Measurements from ENCODE around the gene DPP9.

The DPP9 gene

GRCh38 chr19:4707956-4708650, 15.5 kb downstream of the DPP9 start:
- DNase-seq: no peak

DNA sequence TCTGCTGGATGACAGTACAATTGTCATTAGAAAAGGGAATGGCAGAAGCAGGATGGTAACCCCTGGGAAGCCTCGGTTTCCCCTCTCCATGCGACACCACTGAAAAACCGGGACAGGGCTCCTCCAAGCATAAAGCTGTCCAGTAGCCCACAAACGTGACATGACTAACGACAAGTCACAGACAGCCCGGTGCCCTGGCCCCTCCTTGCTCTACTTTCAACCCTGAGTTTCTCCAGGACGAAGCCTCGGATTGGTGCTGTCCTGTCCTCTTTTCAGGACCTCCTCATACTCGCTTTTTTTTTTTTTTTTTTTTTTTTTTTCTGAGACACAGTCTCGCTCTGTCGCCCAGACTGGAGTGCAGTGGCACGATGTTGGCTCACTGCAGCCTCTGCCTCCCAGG, 16.3 kb downstream of the DPP9 start:
- no peak for DNase-seq

DNA sequence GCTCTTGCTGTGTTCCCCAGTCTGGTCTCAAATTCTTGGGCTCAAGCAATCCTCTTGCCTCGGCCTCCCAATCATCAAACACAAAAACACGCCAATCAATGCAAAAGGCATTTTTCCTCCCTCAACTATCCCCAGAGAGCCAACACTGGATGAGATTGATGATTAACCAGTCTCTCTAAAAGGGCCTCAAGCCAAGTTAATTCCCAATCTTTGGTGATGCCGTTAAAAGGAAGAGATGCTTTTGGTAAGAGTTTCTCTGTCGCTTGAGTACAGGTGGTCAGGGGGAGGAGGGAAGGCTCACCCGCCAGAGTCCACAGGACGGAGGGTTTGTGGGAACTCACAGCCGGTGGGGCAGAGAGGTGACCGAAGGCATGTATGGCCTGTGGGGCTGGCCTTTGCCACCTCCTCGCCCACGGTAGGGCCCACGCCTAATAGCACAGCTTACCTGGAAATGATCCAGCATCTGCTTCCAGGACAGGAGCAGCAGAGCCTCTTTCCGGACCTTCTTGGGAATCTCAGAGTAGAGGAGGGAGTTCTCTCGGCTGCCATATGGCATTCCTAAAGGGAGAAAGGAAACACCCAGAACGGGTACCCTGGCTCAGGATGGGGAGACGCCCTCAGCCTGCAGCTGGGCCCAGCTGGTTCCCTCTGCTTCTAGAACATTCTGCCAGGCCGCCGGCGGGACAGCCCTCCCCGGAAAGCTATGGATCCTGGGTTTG, 18.1 kb downstream of the DPP9 start:
- no peak for DNase-seq

DNA sequence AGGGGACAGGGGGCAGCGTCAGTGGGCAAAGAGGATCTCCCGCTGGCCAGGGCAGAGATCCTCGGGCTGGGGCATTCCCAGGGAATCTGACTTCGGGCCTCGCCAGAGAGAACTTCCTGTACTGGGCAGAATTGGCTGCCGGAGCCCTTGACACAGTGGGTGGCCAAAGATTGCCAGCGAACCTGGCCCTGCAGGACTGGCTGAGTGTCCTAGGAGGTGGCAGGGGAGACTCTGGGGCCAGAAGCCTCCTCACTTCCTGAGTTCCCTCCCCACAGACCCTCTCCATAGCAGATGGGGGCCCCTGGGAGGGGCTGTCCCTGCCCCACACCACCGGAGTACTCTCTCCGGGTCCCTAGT, 19.3 kb downstream of the DPP9 start:
- no peak for DNase-seq

GRCh38 chr19:4703671-4704316, 19.8 kb downstream of the DPP9 start:
- no peak for DNase-seq

DNA sequence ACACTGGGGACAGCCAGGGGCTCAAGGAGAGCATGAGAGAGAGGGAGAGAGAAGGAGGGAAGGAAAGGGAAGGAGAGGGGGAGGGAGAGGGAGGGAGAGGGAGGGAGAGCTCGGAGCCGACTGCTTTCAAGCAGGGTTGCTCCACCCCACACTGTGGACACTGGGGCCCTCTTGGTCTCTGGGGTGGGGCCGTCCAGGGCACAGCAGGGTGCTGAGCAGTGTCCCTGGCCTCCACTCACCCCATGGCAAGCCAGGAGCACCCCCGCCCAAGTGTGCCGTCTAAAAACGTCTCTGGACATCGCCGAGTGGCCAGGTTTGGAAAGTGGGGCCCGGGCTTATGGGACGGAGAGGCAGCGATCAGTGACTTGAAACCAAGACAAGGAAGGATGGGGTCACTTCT, 20.9 kb downstream of the DPP9 start:
- no peak for DNase-seq

- no peak for DNase-seq
Observed at GRCh38 chr19:4701557-4701956, 22.1 kb downstream of the DPP9 start.

- DNase-seq: no peak
Observed at GRCh38 chr19:4700693-4700970, 23.0 kb downstream of the DPP9 start.

DNA sequence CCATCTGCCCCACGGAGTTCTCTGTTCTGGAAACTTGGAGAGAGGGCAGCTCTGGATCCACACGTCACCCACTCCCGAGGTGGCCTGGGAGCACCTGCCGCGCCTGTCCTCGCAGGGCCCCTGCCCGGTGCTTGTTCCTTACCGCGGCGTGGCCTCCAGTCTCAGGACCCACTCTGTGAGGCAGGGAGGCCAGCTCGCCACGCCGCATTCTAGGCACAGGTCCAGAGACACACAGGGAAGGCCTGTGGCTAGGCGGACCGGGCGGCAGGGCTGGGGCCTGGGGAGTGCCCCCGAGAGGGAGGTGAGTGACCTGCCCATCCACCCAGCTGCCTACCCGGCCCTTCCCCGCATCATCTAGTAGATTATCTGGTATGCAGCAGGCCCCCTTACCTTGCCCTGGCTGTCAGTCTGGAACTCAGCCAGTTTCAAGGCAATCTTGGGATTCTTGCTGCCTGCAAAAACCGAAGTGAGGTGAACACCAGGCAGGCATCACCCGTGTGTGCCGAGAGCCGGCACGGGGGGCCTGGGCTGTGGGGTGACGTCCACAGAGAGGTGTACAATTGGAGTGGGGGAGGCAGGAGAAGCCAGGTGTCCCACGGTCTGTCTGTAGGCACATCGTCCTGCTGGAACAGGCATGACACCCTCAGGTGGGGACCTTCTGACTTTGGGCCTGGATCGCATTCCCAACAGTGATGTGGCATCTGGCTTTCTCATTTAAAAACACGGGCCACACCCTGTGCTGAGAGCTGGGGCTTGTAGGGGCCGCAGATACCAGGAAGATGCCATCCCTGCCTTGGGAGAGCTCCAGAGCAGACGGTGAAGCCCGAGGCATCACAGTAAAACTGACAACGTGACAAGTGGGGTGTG, 23.6 kb downstream of the DPP9 start:
- DNase-seq: no peak

- DNase-seq: no peak
Observed at GRCh38 chr19:4697304-4697703, 26.3 kb downstream of the DPP9 start.

GRCh38 chr19:4695224-4695731, 28.4 kb downstream of the DPP9 start:
- DNase-seq: no peak

DNA sequence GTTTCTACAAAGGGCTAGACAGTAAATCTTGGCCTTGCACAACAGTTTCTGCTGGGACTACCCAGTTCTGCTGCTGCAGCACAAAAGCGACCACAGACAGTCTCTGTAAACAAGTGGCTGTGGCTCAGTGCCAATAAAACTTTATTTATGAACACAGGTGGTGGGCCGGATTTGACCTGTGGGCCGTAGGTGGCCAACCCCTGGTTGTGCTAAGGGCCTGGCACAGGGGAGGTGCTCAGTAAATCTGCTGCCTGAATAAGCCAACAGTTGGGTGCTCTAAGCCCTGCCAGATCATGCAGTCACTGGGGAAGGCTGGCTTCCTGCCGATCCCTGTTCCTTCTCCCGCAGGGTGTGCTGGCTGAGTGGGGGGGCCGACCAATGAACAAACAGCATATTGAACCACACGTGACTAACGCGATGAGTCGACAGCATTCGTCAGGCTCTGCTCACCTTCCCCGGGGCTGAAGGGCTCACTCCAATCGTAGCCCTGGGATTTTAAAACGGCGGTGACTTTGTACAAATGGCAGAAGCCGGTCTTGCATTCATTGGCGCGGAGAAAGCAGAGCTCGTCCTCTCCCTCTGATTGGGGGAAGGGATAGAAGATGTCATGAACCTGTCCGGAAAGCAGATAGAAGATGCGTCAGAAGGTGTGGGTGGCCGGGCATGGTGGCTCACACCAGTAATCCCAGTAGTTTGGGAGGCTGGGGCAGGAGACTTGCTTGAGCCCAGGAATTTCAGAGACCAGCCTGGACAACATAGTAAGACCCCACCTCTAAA, 29.2 kb downstream of the DPP9 start:
- DNase-seq: no peak

DNA sequence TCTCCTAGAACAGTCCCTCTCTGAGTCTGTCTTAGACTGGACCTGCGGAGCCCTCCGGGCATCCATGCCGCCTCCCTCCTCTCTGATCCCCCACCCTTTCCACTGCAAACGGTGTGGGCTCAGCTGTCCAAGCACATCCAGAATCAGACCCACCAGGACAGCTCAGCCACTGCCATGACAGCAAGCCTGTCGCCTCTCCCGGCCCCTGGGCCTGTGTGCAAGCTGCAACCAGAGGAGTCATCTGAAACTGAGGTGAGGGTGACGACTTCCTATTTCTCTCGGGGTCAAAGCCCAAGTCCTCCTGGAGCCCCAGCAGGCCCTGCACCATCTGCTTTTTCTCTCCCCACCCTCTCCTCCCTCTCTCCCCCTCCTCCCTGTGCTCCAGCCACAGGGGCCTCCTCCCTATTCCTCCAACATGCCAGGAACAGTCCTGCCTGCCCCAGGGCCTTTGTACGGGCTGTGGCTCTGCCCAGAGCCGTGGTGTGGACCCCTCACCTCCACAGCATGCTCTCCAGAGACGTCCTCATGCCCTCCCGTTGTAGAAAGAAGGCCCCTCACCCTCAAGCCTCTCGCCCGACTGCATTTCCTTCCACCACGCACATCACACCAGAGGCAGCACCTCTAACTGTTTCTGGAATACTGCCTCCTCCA, 30.0 kb downstream of the DPP9 start:
- DNase-seq: no peak

- DNase-seq: no peak
Observed at GRCh38 chr19:4693078-4693350, 30.6 kb downstream of the DPP9 start.

DNA sequence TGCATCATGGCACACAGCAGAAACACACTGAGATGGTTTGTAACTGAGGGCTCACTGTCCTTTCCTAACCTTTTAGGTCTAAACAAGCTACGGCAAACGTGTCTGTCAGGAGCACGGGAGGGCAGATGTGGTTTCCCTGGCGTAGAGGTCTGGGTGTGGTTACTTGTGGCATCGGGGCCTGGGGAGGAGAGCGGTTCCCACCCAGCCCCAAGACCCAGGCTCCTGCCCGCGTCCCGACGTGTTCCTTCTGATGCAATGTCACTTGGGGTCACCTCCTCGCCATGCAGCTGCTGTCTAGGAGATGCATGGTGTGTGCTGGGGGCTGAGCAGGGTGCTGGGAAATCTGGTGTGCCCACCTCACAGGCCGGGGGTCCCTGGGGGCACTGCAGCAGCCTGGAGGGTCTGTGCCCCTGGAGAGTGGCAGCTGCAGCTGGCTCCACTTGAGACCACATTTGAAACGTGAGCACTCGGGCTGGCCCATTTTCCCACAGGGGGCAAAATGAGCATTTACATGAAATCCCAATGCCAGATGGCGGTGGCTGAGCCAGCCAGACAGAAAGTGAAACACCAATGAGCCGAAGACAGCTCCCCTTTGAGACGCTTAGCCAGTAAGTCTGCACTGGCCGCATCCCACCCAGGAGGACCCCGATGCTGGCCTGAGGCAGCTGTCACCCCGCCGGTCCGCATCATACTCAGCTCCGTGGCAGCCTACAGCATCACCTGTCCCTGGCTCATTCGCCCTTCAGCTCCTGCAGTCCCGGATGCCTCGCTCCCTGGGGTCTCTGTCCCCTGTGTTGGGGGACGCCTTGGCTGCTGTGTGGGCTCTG, 31.2 kb downstream of the DPP9 start:
- DNase-seq: no peak

DNA sequence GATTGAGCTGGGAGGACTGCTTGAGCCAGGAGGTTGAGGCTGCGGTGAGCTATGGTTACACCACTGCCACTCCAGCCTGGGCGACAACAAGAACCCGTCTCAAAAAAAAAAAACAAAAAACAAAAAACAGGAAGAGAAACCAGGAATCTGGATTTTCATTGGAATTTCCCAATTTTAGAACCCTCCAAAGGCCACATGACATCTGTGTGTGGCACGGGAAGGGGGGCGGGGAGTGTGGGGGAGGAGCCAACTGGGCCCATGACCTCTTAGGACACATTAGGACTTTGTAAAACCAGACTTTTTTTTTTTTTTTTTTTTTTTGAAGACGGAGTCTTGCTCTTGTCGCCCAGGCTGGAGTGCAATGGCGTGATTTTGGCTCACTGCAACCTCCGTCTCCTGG, 32.3 kb downstream of the DPP9 start:
- no peak for DNase-seq

DNA sequence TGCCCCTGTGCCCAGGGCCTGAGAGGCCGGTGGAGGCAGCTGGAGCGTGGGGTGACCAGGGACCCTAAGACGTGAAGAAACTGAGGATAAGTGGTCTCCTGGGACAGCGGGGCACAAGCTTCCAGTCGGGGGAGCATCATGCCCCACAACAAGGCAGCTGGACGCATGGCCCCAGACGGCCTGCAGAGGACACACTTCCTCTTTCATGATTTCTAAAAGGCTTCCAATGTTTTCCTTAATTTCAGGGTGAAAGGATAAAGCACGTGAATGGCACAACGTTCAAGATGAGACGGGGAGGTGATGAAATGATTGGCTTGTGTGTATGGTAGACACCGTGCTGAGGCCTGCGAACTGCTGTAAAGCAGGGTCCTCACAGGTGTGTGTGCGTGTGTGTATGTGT, 33.3 kb downstream of the DPP9 start:
- no peak for DNase-seq

DNA sequence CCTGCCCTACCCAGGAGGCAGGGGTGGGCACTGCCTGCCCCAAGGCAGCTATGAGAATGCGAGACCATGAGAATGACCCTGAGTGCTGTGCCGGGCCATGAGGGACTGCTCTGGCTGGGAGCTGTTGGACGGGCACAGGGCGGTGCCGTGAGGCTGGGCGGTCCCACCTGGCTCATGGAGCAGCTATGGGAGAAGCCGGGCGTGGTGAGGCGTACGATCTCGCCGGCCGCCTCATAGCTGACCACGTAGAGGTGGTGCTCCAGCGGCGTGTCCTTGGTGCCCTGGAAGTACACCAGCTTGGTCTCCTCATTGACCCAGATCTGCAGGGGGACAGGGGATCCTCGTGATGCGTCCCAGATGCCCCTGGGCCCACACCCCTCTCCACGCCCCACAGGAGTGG, 34.2 kb downstream of the DPP9 start:
- DNase-seq: no peak

DNA sequence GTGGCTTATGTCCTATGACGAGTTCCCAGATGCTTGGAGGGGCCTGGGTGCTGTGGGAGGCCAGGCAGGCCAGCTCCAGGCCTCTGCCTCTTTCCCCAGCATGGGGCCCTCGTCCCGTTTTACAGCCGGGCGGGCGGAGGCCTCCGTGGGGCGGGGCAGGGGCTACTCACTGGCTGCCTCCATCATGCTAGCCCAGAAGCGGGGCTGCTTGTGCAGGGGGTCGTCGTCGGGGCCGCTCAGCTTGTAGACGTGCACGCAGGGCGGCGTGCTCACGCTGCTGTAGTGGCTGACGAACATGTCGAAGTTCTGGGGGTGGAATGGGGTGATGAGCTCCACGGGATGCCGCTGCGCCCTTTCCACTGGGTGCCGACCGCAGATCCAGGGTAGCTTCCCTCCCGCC, 35.1 kb downstream of the DPP9 start:
- no peak for DNase-seq

DNA sequence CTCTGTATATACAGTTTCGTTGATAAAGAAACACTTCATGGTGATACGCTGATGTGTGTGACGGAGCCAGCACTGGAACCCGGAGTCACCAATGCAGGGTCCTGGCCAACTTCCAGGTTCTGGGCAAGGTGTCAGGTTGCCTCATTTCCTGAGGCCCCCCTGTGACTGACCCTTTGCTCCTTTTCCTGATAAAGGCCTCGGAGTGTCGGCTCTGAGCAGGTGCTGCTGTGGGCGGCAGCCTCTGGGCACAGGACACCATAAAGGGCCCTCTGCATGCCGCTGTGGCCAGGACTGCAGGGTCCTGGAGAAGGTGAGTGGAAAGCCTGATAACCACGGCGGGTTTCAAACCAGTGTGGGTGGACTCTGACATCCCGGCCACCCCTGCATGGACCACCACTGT, 36.2 kb downstream of the DPP9 start:
- no peak for DNase-seq

DNA sequence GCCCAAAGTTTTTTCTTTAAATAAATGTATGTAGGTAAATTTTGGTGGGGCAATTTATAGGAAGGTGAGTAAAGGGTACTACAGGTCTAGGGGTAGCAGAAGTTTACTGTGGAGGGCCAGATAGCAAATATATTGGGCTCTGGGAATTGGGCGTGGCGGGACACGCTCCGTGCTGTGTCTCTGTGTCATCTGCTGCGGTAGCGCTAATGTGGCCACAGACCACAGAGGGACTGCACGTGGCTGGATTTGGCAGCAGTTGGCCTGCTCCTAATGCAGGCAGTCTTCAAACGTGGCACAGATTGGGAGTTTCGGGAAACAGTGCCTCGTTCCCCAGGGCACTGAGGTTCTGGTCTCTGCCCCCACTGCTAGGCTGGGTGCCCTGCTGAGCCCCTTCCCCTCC, 36.9 kb downstream of the DPP9 start:
- no peak for DNase-seq
